Mesendoderm (in vitro differentiated cells): Measurements from ENCODE around the gene TIMP2.
A peak's percentile ranks its signal among the peaks of the same experiment; 100 is the strongest.
"Not testable (repeated sequence)": the region's sequence is repeated elsewhere in the genome, so short reads cannot be mapped to it uniquely, and the experiment has no call there.

Experiments
- DNase-seq: peaks from one replicate; pipeline ENCODE4 v3.0.0; 2013
- H2AK5ac ChIP-seq: 2 replicates; pipeline ENCODE4 v1.6.1; 2013; ENCODE audit warnings: low read length, inconsistent platforms
- H2BK120ac ChIP-seq: 2 replicates; pipeline ENCODE4 v1.6.1; 2013; ENCODE audit warnings: low read depth, mild to moderate bottlenecking, low read length, moderate library complexity, mixed read lengths
- H2BK15ac ChIP-seq: replicated peaks from 2 replicates; pipeline ENCODE4 v1.6.1; 2013; ENCODE audit warnings: low read depth, mild to moderate bottlenecking, moderate library complexity
- H2BK5ac ChIP-seq: 2 replicates; pipeline ENCODE4 v1.6.1; 2013; ENCODE audit warnings: low read length, inconsistent platforms
- H3K18ac ChIP-seq: 2 replicates; pipeline ENCODE4 v1.6.1; 2013; ENCODE audit warnings: mild to moderate bottlenecking, low read length, mixed read lengths
- H3K23ac ChIP-seq: one replicate; pipeline ENCODE4 v1.6.1; 2013; ENCODE audit warnings: low read length
- H3K27ac ChIP-seq: 2 replicates; pipeline ENCODE4 v1.5.1; 2013; ENCODE audit warnings: low read depth, mild to moderate bottlenecking, inconsistent platforms, low read length, moderate library complexity
- H3K27me3 ChIP-seq: 2 replicates; pipeline ENCODE4 v1.6.1; 2013; ENCODE audit warnings: low read length, control low read depth, mild to moderate bottlenecking, inconsistent platforms; ENCODE audit not compliant: insufficient read depth, poor library complexity
- H3K36me3 ChIP-seq: 2 replicates; pipeline ENCODE4 v1.6.1; 2013; ENCODE audit warnings: low read length, inconsistent platforms; ENCODE audit not compliant: control insufficient read depth, insufficient read depth
- H3K4ac ChIP-seq: one replicate; pipeline ENCODE4 v1.6.1; 2013; ENCODE audit warnings: low read depth, mild to moderate bottlenecking, low read length, moderate library complexity
- H3K4me1 ChIP-seq: 2 replicates; pipeline ENCODE4 v1.6.1; 2013; ENCODE audit warnings: low read depth, low read length, inconsistent platforms; ENCODE audit not compliant: control insufficient read depth
- H3K4me2 ChIP-seq: 2 replicates; pipeline ENCODE4 v1.6.1; 2013; ENCODE audit warnings: low read length
- H3K4me3 ChIP-seq: 2 replicates; pipeline ENCODE4 v1.5.1; 2013; ENCODE audit warnings: mild to moderate bottlenecking, low read length
- H3K56ac ChIP-seq: one replicate; pipeline ENCODE4 v1.6.1; 2013; ENCODE audit warnings: low read length
- H3K79me1 ChIP-seq: 2 replicates; pipeline ENCODE4 v1.6.1; 2013; ENCODE audit warnings: low read length, inconsistent platforms
- H3K79me2 ChIP-seq: 2 replicates; pipeline ENCODE4 v1.6.1; 2013; ENCODE audit warnings: mild to moderate bottlenecking, low read length; ENCODE audit not compliant: control insufficient read depth, insufficient read depth
- H3K9ac ChIP-seq: 2 replicates; pipeline ENCODE4 v1.6.1; 2013; ENCODE audit warnings: low read length, inconsistent platforms
- H4K5ac ChIP-seq: one replicate; pipeline ENCODE4 v1.6.1; 2013; ENCODE audit warnings: low read length
- H4K8ac ChIP-seq: one replicate; pipeline ENCODE4 v1.6.1; 2013; ENCODE audit warnings: low read depth, mild to moderate bottlenecking, control low read depth, low read length, moderate library complexity
- WGBS: extraction: QIAGEN DNeasy Blood & Tissue Kit; methylation state at CpG from one replicate; pipeline ENCODE4 v1.1.7; 2013; ENCODE audit warnings: low lambda C conversion rate, missing lambda C conversion rate; ENCODE audit not compliant: insufficient coverage; ENCODE audit errors: extremely low coverage; 5-methylcytosine and 5-hydroxymethylcytosine counted together

TIMP2 gene

GRCh38 chr17:78911543-78911942 lies 13.6 kb downstream of the TIMP2 start:
- H3K79me1 ChIP-seq, H2BK5ac ChIP-seq, H3K27me3 ChIP-seq, H4K8ac ChIP-seq, H3K4ac ChIP-seq, H3K9ac ChIP-seq, H2BK15ac ChIP-seq, H3K4me3 ChIP-seq, H3K27ac ChIP-seq, H3K36me3 ChIP-seq, H3K18ac ChIP-seq, H3K4me1 ChIP-seq, H2BK120ac ChIP-seq, H3K79me2 ChIP-seq, H2AK5ac ChIP-seq, DNase-seq, H4K5ac ChIP-seq, H3K56ac ChIP-seq, H3K4me2 ChIP-seq, H3K23ac ChIP-seq: not testable (repeated sequence)
- whole genome bisulfite sequencing, result no CpG with 5 or more reads among the region's 7 CpGs

GRCh38 chr17:78910497-78911284 lies 14.5 kb downstream of the TIMP2 start:
- Histone ChIP-seq H3K4me2 (no peak overlapping the region), H4K8ac (no peak overlapping the region), H3K4me3 (no peak overlapping the region), H3K79me2 (no peaks in the 10 kb centered on the region), H3K4me1 (no peaks in the 10 kb centered on the region), H3K79me1 (peaks cover 3% of the 10 kb centered on the region), H2BK15ac (no peak overlapping the region), H4K5ac (no peak overlapping the region), H3K27ac (no peak overlapping the region), H3K36me3 (no peaks in the 10 kb centered on the region), H3K18ac (no peak overlapping the region), H3K56ac (no peak overlapping the region), H3K9ac (no peak overlapping the region), H3K4ac (no peak overlapping the region), H3K23ac (no peak overlapping the region), H2BK5ac (no peak overlapping the region), H2BK120ac (no peak overlapping the region), H3K27me3 (no peaks in the 10 kb centered on the region), H2AK5ac (no peak overlapping the region)
- whole genome bisulfite sequencing, result no CpG with 5 or more reads among the region's 11 CpGs
- DNase-seq, result no peak

DNA sequence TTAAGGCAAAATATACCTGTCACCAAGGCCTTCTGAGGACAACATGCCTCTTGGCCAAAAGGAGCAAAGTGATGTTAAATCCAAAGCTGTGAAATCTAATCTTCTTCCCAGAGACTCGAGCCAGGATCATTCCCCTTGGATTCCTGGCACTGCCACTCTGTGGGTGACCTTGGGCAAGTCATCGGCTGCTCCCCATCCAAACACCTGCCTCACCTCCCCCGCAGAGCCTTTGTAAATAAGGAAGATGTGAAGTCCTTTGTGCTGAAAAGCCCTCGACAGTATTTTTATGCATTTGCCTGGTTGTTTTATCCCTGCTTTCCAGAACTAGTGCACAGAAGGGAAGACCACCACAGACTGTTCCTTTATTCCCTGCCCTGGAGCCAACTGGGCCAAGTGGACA lies 16.8 kb downstream of the TIMP2 start:
- no peak overlapping the region for H3K56ac ChIP-seq
- H3K36me3 ChIP-seq, result no peaks in the 10 kb centered on the region
- no peak overlapping the region for H3K18ac ChIP-seq
- H3K4me1 ChIP-seq, result no peaks in the 10 kb centered on the region
- no peak overlapping the region for H4K8ac ChIP-seq
- H4K5ac ChIP-seq, result no peak overlapping the region
- peaks cover 5% of the 10 kb centered on the region for H3K79me1 ChIP-seq
- H3K9ac ChIP-seq, result no peak overlapping the region
- no CpG with 5 or more reads among the region's 4 CpGs for WGBS
- no peak overlapping the region for H2BK120ac ChIP-seq
- no peak overlapping the region for H2BK5ac ChIP-seq
- no peak for DNase-seq
- H3K4ac ChIP-seq, result no peak overlapping the region
- H3K4me2 ChIP-seq, result no peak overlapping the region
- H3K79me2 ChIP-seq, result no peaks in the 10 kb centered on the region
- no peak overlapping the region for H3K23ac ChIP-seq
- no peak overlapping the region for H3K4me3 ChIP-seq
- no peak overlapping the region for H2AK5ac ChIP-seq
- H3K27ac ChIP-seq, result no peak overlapping the region
- no peak overlapping the region for H2BK15ac ChIP-seq
- no peaks in the 10 kb centered on the region for H3K27me3 ChIP-seq

DNA sequence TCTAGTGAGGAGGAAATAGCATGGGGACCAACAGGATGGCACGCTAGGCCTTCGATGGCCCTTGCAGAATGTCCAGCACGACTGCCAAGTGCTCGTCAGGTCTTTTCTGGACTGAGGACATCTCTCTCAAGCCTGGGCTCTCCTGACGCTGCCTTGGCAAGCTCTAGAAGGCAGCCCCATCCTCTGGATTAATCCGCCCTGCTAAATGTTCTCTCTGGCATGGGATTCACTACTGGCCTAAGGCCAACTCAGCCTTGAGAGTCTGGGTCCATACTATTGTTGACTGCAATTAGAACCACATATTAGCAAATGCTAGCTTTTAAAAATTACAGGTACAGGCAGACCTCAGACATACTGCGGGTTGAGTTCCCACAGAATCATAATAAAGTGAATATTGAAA lies 19.6 kb downstream of the TIMP2 start:
- no peaks in the 10 kb centered on the region for H3K36me3 ChIP-seq
- no peak overlapping the region for H3K23ac ChIP-seq
- H3K27me3 ChIP-seq, result no peaks in the 10 kb centered on the region
- H3K4me2 ChIP-seq, result no peak overlapping the region
- no peak for DNase-seq
- H4K5ac ChIP-seq, result no peak overlapping the region
- no peak overlapping the region for H3K4me3 ChIP-seq
- no peaks in the 10 kb centered on the region for H3K4me1 ChIP-seq
- no peaks in the 10 kb centered on the region for H3K79me2 ChIP-seq
- no peak overlapping the region for H2BK120ac ChIP-seq
- no peak overlapping the region for H4K8ac ChIP-seq
- WGBS, result no CpG with 5 or more reads among the region's 7 CpGs
- H2BK15ac ChIP-seq, result no peak overlapping the region
- H3K79me1 ChIP-seq, result peaks cover 2% of the 10 kb centered on the region
- H3K9ac ChIP-seq, result no peak overlapping the region
- no peak overlapping the region for H3K27ac ChIP-seq
- no peak overlapping the region for H3K18ac ChIP-seq
- H3K56ac ChIP-seq, result no peak overlapping the region
- no peak overlapping the region for H2AK5ac ChIP-seq
- no peak overlapping the region for H3K4ac ChIP-seq
- H2BK5ac ChIP-seq, result no peak overlapping the region

- Histone ChIP-seq H3K18ac (no peak overlapping the region), H3K4ac (no peak overlapping the region), H3K79me2 (no peaks in the 10 kb centered on the region), H3K27ac (no peak overlapping the region), H3K56ac (no peak overlapping the region), H4K8ac (no peak overlapping the region), H3K4me2 (no peak overlapping the region), H2BK5ac (no peak overlapping the region), H2BK15ac (no peak overlapping the region), H3K27me3 (no peaks in the 10 kb centered on the region), H3K79me1 (peaks cover 2% of the 10 kb centered on the region), H3K4me3 (no peak overlapping the region), H3K36me3 (no peaks in the 10 kb centered on the region), H2AK5ac (no peak overlapping the region), H3K4me1 (no peaks in the 10 kb centered on the region), H3K23ac (no peak overlapping the region), H2BK120ac (no peak overlapping the region), H3K9ac (no peak overlapping the region), H4K5ac (no peak overlapping the region)
- WGBS, result no CpG with 5 or more reads among the region's 6 CpGs
- no peak for DNase-seq
Measured at GRCh38 chr17:78905116-78905515, 20.1 kb downstream of the TIMP2 start.

- Histone ChIP-seq H3K79me2 (no peaks in the 10 kb centered on the region), H3K27ac (no peak overlapping the region), H2BK5ac (no peak overlapping the region), H3K4me2 (no peak overlapping the region), H3K23ac (no peak overlapping the region), H3K56ac (no peak overlapping the region), H3K4ac (no peak overlapping the region), H3K18ac (no peak overlapping the region), H3K79me1 (peaks cover 2% of the 10 kb centered on the region), H2AK5ac (no peak overlapping the region), H3K27me3 (no peaks in the 10 kb centered on the region), H2BK120ac (no peak overlapping the region), H3K4me3 (no peak overlapping the region), H3K9ac (no peak overlapping the region), H3K36me3 (no peaks in the 10 kb centered on the region), H2BK15ac (no peak overlapping the region), H4K5ac (no peak overlapping the region), H4K8ac (no peak overlapping the region), H3K4me1 (no peaks in the 10 kb centered on the region)
- no CpG with 5 or more reads among the region's 9 CpGs for WGBS
- DNase-seq, result peak; percentile 20
Measured at GRCh38 chr17:78904371-78904770, 20.8 kb downstream of the TIMP2 start.
